ENCODE measurements around the gene PCP2. TPM values are rescaled to one million over a fixed set of nuclear protein-coding genes. Genes with fewer than 3 reads are reported as not detected.
A peak's percentile ranks its signal among the peaks of the same experiment; 100 is the strongest.

PCP2 gene
- total and polyA plus RNA-seq, 2 of the 13 experiments (the other 11 are each of a cell fraction or from before 2014, with no cell fraction given), result 0.62 TPM; not detected in 1

DNA sequence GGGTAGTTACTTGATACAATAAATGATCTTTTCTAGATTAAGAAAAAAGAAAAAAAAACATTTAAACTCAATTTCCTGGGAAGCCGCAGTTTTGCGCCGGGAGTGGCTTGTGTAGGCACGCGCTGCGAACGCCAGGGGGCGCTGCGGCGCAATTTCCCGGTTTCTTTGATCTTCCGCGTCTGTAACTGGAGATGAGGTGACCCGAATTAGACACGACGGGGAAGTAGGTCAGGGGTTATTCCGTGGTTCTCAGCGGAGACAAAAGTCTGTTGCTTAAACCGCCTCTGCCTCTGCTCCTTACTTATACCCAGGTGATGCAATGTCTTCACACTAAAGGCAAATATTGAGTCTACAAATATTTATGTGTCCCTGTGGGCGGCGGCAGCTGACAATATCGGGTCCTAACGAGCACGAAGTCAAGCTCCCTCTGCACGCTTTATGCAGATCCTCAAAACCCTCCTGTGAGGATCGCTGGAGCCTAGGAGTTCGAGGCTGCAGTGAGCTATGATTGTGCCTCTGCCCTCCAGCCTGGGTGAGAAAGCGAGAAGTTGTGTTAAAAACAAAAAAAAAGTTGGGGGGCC, 18.6 kb upstream of the PCP2 start (continued):
- TF ChIP-seq, protein P1, sequence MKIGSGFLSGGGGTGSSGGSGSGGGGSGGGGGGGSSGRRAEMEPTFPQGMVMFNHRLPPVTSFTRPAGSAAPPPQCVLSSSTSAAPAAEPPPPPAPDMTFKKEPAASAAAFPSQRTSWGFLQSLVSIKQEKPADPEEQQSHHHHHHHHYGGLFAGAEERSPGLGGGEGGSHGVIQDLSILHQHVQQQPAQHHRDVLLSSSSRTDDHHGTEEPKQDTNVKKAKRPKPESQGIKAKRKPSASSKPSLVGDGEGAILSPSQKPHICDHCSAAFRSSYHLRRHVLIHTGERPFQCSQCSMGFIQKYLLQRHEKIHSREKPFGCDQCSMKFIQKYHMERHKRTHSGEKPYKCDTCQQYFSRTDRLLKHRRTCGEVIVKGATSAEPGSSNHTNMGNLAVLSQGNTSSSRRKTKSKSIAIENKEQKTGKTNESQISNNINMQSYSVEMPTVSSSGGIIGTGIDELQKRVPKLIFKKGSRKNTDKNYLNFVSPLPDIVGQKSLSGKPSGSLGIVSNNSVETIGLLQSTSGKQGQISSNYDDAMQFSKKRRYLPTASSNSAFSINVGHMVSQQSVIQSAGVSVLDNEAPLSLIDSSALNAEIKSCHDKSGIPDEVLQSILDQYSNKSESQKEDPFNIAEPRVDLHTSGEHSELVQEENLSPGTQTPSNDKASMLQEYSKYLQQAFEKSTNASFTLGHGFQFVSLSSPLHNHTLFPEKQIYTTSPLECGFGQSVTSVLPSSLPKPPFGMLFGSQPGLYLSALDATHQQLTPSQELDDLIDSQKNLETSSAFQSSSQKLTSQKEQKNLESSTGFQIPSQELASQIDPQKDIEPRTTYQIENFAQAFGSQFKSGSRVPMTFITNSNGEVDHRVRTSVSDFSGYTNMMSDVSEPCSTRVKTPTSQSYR (CRISPR knock-in tag; IDR thresholded peaks at IDR 0.05; ENCODE audit: borderline replicate concordance), result no peak; the same call in 1 of the 2 replicates
- TF ChIP-seq SCMH1 (CRISPR knock-in tag; IDR thresholded peaks at IDR 0.05; ENCODE audit: borderline replicate concordance) (no peak), ZNF33A (CRISPR knock-in tag; IDR thresholded peaks at IDR 0.05; ENCODE audit: borderline replicate concordance) (peak; percentile 83; the same call in 1 of the 2 replicates), ZNF781 (CRISPR knock-in tag; IDR thresholded peaks at IDR 0.05; ENCODE audit: borderline replicate concordance, not compliant biosample characterization) (no peak), PITX1 (CRISPR knock-in tag; IDR thresholded peaks at IDR 0.05) (peak; percentile 79), ZNF616 (CRISPR knock-in tag; IDR thresholded peaks at IDR 0.05; ENCODE audit: low read depth) (no peak), RBM39 (IDR thresholded peaks at IDR 0.05; ENCODE audit: low read depth, low read length, poor library complexity, severe bottlenecking) (no peak), TRIM24 (CRISPR knock-in tag; IDR thresholded peaks at IDR 0.05) (peak; percentile 69; the same call in 1 of the 2 replicates), FOXC1 (CRISPR knock-in tag; IDR thresholded peaks at IDR 0.05; ENCODE audit: borderline replicate concordance) (0 out of 2 replicates have a peak, but pooled peaks have one; percentile 69), MED8 (CRISPR knock-in tag; IDR thresholded peaks at IDR 0.05; ENCODE audit: insufficient replicate concordance) (no peak), ZNF619 (CRISPR knock-in tag; IDR thresholded peaks at IDR 0.05) (0 out of 2 replicates have a peak, but pooled peaks have one; percentile 53), MXD4 (CRISPR knock-in tag; IDR thresholded peaks at IDR 0.05) (no peak), HNF4G (IDR thresholded peaks at IDR 0.05; ENCODE audit: borderline replicate concordance, low read depth, low read length) (no peak; the same call in 1 of the 2 replicates), HNF4G (CRISPR knock-in tag; IDR thresholded peaks at IDR 0.05; ENCODE audit: borderline replicate concordance, low read depth) (no peak), ZIK1 (CRISPR knock-in tag; IDR thresholded peaks at IDR 0.05; ENCODE audit: borderline replicate concordance, low read depth) (no peak), CCAR2 (optimal IDR thresholded peaks at IDR 0.05; ENCODE audit: low read depth, low read length) (no peak), BRD4 (CRISPR knock-in tag; IDR thresholded peaks at IDR 0.05) (no peak), TOPORS (CRISPR knock-in tag; IDR thresholded peaks at IDR 0.05) (no peak), GTF2F1 (IDR thresholded peaks at IDR 0.05; ENCODE audit: low read length) (no peak), CAMTA2 (CRISPR knock-in tag; IDR thresholded peaks at IDR 0.05; ENCODE audit: borderline replicate concordance) (no peak), ZNF138 (CRISPR knock-in tag; IDR thresholded peaks at IDR 0.05; ENCODE audit: low read depth) (no peak)
- TF ChIP-seq, protein P2, sequence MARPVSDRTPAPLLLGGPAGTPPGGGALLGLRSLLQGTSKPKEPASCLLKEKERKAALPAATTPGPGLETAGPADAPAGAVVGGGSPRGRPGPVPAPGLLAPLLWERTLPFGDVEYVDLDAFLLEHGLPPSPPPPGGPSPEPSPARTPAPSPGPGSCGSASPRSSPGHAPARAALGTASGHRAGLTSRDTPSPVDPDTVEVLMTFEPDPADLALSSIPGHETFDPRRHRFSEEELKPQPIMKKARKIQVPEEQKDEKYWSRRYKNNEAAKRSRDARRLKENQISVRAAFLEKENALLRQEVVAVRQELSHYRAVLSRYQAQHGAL (CRISPR knock-in tag; IDR thresholded peaks at IDR 0.05; ENCODE audit: not compliant biosample characterization), result no peak
- TF ChIP-seq, protein P3, sequence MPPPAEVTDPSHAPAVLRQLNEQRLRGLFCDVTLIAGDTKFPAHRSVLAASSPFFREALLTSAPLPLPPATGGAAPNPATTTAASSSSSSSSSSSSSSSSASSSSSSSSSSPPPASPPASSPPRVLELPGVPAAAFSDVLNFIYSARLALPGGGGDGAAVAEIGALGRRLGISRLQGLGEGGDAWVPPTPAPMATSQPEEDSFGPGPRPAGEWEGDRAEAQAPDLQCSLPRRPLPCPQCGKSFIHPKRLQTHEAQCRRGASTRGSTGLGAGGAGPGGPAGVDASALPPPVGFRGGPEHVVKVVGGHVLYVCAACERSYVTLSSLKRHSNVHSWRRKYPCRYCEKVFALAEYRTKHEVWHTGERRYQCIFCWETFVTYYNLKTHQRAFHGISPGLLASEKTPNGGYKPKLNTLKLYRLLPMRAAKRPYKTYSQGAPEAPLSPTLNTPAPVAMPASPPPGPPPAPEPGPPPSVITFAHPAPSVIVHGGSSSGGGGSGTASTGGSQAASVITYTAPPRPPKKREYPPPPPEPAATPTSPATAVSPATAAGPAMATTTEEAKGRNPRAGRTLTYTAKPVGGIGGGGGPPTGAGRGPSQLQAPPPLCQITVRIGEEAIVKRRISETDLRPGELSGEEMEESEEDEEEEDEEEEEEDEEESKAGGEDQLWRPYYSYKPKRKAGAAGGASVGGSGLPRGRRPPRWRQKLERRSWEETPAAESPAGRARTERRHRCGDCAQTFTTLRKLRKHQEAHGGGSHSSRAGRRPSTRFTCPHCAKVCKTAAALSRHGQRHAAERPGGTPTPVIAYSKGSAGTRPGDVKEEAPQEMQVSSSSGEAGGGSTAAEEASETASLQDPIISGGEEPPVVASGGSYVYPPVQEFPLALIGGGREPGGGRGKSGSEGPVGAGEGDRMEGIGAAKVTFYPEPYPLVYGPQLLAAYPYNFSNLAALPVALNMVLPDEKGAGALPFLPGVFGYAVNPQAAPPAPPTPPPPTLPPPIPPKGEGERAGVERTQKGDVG (CRISPR knock-in tag; IDR thresholded peaks at IDR 0.05; ENCODE audit: borderline replicate concordance), result 0 out of 2 replicates have a peak, but pooled peaks have one; percentile 40
